Body of pancreas (tissue), 4 donors: ENCODE measurements around the gene SPEM2.

ENCODE experiments used
- POLR2A ChIP-seq, 3 donors: fragments of 450-650 bp; IDR thresholded peaks; one replicate each; pipeline ENCODE4 v1.6.1; 2016; ENCODE audit warnings: antibody characterized with exemption in 3 of 3, mild to moderate bottlenecking in 2 of 3
- TF ChIP-seq, protein P1 (sequence below), 7 experiments: fragments of 450-650 bp in 4 of 7; fragments of 200-600 bp in 3 of 7; sonication (generic) in 3 of 7; IDR thresholded peaks; one replicate each; pipeline ENCODE4 v1.5.1; 2016 to 2019; ENCODE audit warnings: antibody characterized with exemption in 7 of 7

DNA sequence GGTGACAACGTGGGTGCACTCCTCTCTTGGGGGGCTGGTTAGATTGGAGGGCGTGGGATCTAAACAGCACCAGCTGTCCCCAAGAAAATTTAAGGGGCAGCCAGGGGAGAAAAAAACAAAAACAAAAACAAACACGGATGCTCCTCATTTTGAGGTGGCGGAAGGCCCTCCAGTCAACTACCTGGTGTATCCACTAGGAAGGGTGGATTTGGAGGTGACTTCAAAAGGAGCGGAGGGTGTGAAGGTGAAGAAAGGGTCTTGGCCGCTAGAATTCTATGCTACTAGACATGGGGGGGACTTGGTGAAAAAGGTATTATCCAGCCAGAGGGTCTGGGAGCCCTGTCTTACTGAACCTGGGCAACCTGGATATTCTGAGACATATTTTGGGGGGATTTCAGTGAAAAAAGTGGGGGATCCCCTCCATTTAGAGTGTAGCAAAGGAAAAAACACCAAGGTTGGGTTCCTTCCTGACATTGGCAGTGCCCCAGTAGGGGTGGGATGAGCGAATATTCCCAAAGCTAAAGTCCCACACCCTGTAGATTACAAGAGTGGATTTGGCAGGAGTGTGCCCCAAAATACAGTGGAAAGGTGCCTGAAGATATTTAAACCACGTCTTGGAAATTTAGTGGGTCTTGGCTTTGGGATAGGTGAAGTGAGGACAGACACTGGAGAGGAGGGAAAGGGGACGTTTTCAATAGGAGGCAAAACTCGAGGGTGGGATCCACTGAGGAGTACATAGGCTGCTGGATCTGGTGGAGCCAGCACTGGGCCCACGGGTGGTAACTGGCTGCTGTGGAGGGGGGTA, 13.4 kb downstream of the SPEM2 start:
- TF ChIP-seq, protein P1, sequence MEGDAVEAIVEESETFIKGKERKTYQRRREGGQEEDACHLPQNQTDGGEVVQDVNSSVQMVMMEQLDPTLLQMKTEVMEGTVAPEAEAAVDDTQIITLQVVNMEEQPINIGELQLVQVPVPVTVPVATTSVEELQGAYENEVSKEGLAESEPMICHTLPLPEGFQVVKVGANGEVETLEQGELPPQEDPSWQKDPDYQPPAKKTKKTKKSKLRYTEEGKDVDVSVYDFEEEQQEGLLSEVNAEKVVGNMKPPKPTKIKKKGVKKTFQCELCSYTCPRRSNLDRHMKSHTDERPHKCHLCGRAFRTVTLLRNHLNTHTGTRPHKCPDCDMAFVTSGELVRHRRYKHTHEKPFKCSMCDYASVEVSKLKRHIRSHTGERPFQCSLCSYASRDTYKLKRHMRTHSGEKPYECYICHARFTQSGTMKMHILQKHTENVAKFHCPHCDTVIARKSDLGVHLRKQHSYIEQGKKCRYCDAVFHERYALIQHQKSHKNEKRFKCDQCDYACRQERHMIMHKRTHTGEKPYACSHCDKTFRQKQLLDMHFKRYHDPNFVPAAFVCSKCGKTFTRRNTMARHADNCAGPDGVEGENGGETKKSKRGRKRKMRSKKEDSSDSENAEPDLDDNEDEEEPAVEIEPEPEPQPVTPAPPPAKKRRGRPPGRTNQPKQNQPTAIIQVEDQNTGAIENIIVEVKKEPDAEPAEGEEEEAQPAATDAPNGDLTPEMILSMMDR (IDR thresholded peaks at IDR 0.05), result no peak
- TF ChIP-seq POLR2A (IDR thresholded peaks at IDR 0.05), result no peak
